Head of caudate nucleus (tissue), 42 donors: Measurements from ENCODE around the gene FAM234A.
"Not testable (repeated sequence)": the region's sequence is repeated elsewhere in the genome, so short reads cannot be mapped to it uniquely, and the experiment has no call there.

Experiments used
- DNase-seq, 42 donors: peaks; one replicate each; pipeline versions ENCODE4 v3.0.0 to v3.0.0-alpha.2; 2020 to 2021; ENCODE audit warnings: mixed read lengths in 7 of 42
- intact Hi-C: fragments of 100-400 bp; cut with DNase I; formaldehyde crosslinking; loops from one replicate; pipeline ENCODE4 v1.15.0; 2022

The FAM234A gene

GRCh38 chr16:234468-235305, at the start of gene FAM234A:
TSS of gene FAM234A (plus strand) at chr16:234821. CDS start at chr16:254414, 19,593 bp downstream.
- intact Hi-C loops, result loop anchor here (10.0 kb wide), 1 partner anchor 120 kb away; the partner anchor contains the start of gene AXIN1
- peak; percentile 77 to 97 (median 94) for DNase-seq

- intact Hi-C loops, result no loop called here
- DNase-seq, result no peak
Measured at GRCh38 chr16:185213-185612, 49.4 kb upstream of the FAM234A start.

GRCh38 chr16:185691-186090, 48.9 kb upstream of the FAM234A start:
- DNase-seq, result peak in 8 of 42 donors; percentile 9 to 54 (median 30)
- intact Hi-C loops, result no loop called here

- DNase-seq, result no peak
Measured at GRCh38 chr16:187330-187729, 47.3 kb upstream of the FAM234A start.

GRCh38 chr16:188674-189073, 45.9 kb upstream of the FAM234A start:
- intact Hi-C loops, result no loop called here
- DNase-seq, result no peak

More at GRCh38 chr16:187330-187729, 47.3 kb upstream of the FAM234A start:
- intact Hi-C loops, result no loop called here

- DNase-seq, result no peak
- intact Hi-C loops, result no loop called here
Measured at GRCh38 chr16:189604-190186, 44.9 kb upstream of the FAM234A start.

- DNase-seq, result no peak
- intact Hi-C loops, result no loop called here
Measured at GRCh38 chr16:191831-192230, 42.8 kb upstream of the FAM234A start.

- intact Hi-C loops, result no loop called here
- DNase-seq, result no peak
Measured at GRCh38 chr16:192686-193085, 41.9 kb upstream of the FAM234A start.

GRCh38 chr16:193441-193840, 41.2 kb upstream of the FAM234A start:
- no peak for DNase-seq
- intact Hi-C loops, result no loop called here

- no peak for DNase-seq
- intact Hi-C loops, result no loop called here
Measured at GRCh38 chr16:194516-194915, 40.1 kb upstream of the FAM234A start.

GRCh38 chr16:200388-200787, 34.2 kb upstream of the FAM234A start:
- no peak for DNase-seq
- intact Hi-C loops, result no loop called here

- DNase-seq, result no peak
- intact Hi-C loops, result no loop called here
Measured at GRCh38 chr16:203246-203645, 31.4 kb upstream of the FAM234A start.

GRCh38 chr16:204046-204445, 30.6 kb upstream of the FAM234A start:
- intact Hi-C loops, DNase-seq: not testable (repeated sequence)

GRCh38 chr16:209359-209758, 25.3 kb upstream of the FAM234A start:
- DNase-seq, intact Hi-C loops: not testable (repeated sequence)

GRCh38 chr16:211631-212180, 22.9 kb upstream of the FAM234A start:
- intact Hi-C loops, DNase-seq: not testable (repeated sequence)

- intact Hi-C loops, result no loop called here
- DNase-seq, result no peak
Measured at GRCh38 chr16:212999-213398, 21.6 kb upstream of the FAM234A start.

- intact Hi-C loops, result no loop called here
- no peak for DNase-seq
Measured at GRCh38 chr16:220021-220420, 14.6 kb upstream of the FAM234A start.

- intact Hi-C loops, result no loop called here
- DNase-seq, result peak in 6 of 42 donors; percentile 7 to 18 (median 16)
Measured at GRCh38 chr16:228151-228851, 6.3 kb upstream of the FAM234A start.

GRCh38 chr16:228852-229730, 5.5 kb upstream of the FAM234A start, which contains the start of gene LUC7L:
TSS of gene LUC7L (minus strand) at chr16:229449. CDS start at chr16:229339, 110 bp downstream.
- peak; percentile 83 to 96 (median 92) for DNase-seq
- intact Hi-C loops, result no loop called here
